ENCODE measurements around the gene SEMA4D. TPM values are rescaled to one million over a fixed set of nuclear protein-coding genes. Genes with fewer than 3 reads are reported as not detected.

SEMA4D gene
- total and polyA plus RNA-seq, 2 of the 13 experiments (the other 11 are each of a cell fraction or from before 2014, with no cell fraction given): 0.13 to 0.16 TPM

DNA sequence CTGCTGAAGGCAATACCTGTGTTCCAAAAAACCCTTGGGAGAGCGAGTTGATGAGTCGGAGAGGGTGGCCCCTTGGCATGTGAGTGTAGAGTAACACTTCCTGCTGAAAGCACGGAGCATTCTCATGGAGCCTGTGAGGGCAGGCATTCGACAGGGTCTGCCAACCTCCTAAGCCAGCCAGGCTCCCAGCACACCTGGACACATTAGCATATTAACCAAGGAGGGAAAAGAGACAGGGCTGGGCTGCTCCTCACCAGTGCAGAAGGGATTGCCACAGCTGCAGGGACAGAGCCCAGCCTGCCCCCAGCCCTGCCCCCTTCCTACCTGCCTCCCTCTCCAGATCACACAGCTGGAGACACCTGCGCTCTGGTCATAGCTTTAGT is 46.4 kb upstream of the SEMA4D start:
- Histone ChIP-seq H4K20me1 (ENCODE audit: insufficient read depth, low read length) (no peaks in the 10 kb centered on the region), H3K27me3 (ENCODE audit: control insufficient read depth in 1 of 2, insufficient read depth in 2 of 2, low read length in 2 of 2) (peaks cover 3 to 16% of the 10 kb centered on the region in 2 experiments; a peak in 2 of 5 replicates), H3K9me3 (ENCODE audit: low read length) (peaks cover 7% of the 10 kb centered on the region; the same call in 1 of the 2 replicates), H3K4me1 (ENCODE audit: insufficient read depth, low read length) (peaks cover 22% of the 10 kb centered on the region), H3K79me2 (ENCODE audit: insufficient read depth, low read length) (no peaks in the 10 kb centered on the region), H3K9ac (ENCODE audit: insufficient read depth, low read depth, low read length) (no peak overlapping the region), H3K36me3 (replicated peaks in 1 of 2; ENCODE audit: control insufficient read depth in 1 of 2, insufficient read depth in 2 of 2, low read length in 2 of 2) (no peaks in the 10 kb centered on the region), H2AFZ (ENCODE audit: low read length) (no peak overlapping the region), H3K4me3 (replicated peaks in 1 of 3; ENCODE audit: insufficient read depth in 1 of 3, low read depth in 2 of 3, low read length in 3 of 3) (no peak overlapping the region), H3K27ac (ENCODE audit: extremely low read length, insufficient read depth, low read length) (no peak overlapping the region), H3K4me2 (ENCODE audit: low read depth, low read length) (0 out of 2 replicates have a peak overlapping the region, but pooled peaks have one; percentile 12)
- ChIA-PET CTCF (ENCODE audit: low intra/inter-chr PET ratio, low total read pairs) (no interaction called here), POLR2A (interaction anchor here (1.2 kb wide), 1 partner anchor 226 kb away, joined by 3 read pairs; the partner anchor contains the start of gene SECISBP2)
- intact Hi-C loops (cut with micrococcal nuclease; ENCODE audit: unreplicated experiment): no loop called here
- TF ChIP-seq HNRNPH1 (optimal IDR thresholded peaks at IDR 0.05; ENCODE audit: low read depth, low read length) (no peak), ELF1 (CRISPR knock-in tag; IDR thresholded peaks at IDR 0.05) (no peak), TBP (CRISPR knock-in tag; IDR thresholded peaks at IDR 0.05) (no peak), ZBTB8A (CRISPR knock-in tag; IDR thresholded peaks at IDR 0.05; ENCODE audit: borderline replicate concordance, low read depth) (no peak), FOSL1 (CRISPR knock-in tag; IDR thresholded peaks at IDR 0.05; ENCODE audit: borderline replicate concordance) (no peak), PPARG (CRISPR knock-in tag; conservative IDR thresholded peaks at IDR 0.05) (no peak), ETV6 (CRISPR knock-in tag; conservative IDR thresholded peaks at IDR 0.05) (no peak), ZSCAN29 (CRISPR knock-in tag; conservative IDR thresholded peaks at IDR 0.05) (no peak), ZSCAN12 (CRISPR knock-in tag; IDR thresholded peaks at IDR 0.05) (no peak), ZNF225 (CRISPR knock-in tag; IDR thresholded peaks at IDR 0.05) (no peak), KLF11 (CRISPR knock-in tag; IDR thresholded peaks at IDR 0.05) (no peak), BRCA1 (CRISPR knock-in tag; IDR thresholded peaks at IDR 0.05) (no peak)
- TF ChIP-seq, protein P1, sequence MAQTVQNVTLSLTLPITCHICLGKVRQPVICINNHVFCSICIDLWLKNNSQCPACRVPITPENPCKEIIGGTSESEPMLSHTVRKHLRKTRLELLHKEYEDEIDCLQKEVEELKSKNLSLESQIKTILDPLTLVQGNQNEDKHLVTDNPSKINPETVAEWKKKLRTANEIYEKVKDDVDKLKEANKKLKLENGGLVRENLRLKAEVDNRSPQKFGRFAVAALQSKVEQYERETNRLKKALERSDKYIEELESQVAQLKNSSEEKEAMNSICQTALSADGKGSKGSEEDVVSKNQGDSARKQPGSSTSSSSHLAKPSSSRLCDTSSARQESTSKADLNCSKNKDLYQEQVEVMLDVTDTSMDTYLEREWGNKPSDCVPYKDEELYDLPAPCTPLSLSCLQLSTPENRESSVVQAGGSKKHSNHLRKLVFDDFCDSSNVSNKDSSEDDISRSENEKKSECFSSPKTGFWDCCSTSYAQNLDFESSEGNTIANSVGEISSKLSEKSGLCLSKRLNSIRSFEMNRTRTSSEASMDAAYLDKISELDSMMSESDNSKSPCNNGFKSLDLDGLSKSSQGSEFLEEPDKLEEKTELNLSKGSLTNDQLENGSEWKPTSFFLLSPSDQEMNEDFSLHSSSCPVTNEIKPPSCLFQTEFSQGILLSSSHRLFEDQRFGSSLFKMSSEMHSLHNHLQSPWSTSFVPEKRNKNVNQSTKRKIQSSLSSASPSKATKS (CRISPR knock-in tag; IDR thresholded peaks at IDR 0.05): no peak
- TF ChIP-seq, protein P2, sequence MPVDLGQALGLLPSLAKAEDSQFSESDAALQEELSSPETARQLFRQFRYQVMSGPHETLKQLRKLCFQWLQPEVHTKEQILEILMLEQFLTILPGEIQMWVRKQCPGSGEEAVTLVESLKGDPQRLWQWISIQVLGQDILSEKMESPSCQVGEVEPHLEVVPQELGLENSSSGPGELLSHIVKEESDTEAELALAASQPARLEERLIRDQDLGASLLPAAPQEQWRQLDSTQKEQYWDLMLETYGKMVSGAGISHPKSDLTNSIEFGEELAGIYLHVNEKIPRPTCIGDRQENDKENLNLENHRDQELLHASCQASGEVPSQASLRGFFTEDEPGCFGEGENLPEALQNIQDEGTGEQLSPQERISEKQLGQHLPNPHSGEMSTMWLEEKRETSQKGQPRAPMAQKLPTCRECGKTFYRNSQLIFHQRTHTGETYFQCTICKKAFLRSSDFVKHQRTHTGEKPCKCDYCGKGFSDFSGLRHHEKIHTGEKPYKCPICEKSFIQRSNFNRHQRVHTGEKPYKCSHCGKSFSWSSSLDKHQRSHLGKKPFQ (CRISPR knock-in tag; IDR thresholded peaks at IDR 0.05; ENCODE audit: insufficient replicate concordance): no peak
- TF ChIP-seq, protein P3, sequence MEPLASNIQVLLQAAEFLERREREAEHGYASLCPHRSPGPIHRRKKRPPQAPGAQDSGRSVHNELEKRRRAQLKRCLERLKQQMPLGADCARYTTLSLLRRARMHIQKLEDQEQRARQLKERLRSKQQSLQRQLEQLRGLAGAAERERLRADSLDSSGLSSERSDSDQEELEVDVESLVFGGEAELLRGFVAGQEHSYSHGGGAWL (CRISPR knock-in tag; IDR thresholded peaks at IDR 0.05): no peak
- TF ChIP-seq, protein P4, sequence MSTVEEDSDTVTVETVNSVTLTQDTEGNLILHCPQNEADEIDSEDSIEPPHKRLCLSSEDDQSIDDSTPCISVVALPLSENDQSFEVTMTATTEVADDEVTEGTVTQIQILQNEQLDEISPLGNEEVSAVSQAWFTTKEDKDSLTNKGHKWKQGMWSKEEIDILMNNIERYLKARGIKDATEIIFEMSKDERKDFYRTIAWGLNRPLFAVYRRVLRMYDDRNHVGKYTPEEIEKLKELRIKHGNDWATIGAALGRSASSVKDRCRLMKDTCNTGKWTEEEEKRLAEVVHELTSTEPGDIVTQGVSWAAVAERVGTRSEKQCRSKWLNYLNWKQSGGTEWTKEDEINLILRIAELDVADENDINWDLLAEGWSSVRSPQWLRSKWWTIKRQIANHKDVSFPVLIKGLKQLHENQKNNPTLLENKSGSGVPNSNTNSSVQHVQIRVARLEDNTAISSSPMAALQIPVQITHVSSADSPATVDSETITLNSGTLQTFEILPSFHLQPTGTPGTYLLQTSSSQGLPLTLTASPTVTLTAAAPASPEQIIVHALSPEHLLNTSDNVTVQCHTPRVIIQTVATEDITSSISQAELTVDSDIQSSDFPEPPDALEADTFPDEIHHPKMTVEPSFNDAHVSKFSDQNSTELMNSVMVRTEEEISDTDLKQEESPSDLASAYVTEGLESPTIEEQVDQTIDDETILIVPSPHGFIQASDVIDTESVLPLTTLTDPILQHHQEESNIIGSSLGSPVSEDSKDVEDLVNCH (CRISPR knock-in tag; IDR thresholded peaks at IDR 0.05): no peak
- TF ChIP-seq, protein P5, sequence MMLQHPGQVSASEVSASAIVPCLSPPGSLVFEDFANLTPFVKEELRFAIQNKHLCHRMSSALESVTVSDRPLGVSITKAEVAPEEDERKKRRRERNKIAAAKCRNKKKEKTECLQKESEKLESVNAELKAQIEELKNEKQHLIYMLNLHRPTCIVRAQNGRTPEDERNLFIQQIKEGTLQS (CRISPR knock-in tag; IDR thresholded peaks at IDR 0.05): no peak
- BruUV-seq (replicated peaks): no TSS peak
- ATAC-seq (peak; percentile 33; the same call in 1 of the 3 replicates), DNase-seq (ENCODE audit: low spot score) (no peak), FAIRE-seq (no peak)
- 30% methylated on average over 4 of the region's 5 CpGs for WGBS (ENCODE audit: low lambda C conversion rate)
- in situ Hi-C loops (cut with HindIII; ENCODE audit: extremely low pct_ligation_motif_present, low pct_unique_long_range_greater_than_20kb): no loop called here
